Nephron (organoid): ENCODE data around the gene EGFL8.

ENCODE experiments used
- H3K27ac Mint-ChIP-seq, 3 experiments: 2 replicates each; pipeline ENCODE4 v1.8.0; 2020; ENCODE audit warnings: mixed read lengths in 3 of 3, mild to moderate bottlenecking in 2 of 3, moderate library complexity in 1 of 3
- H3K27me3 Mint-ChIP-seq: 2 replicates; pipeline ENCODE4 v1.8.0; 2021; ENCODE audit warnings: low read depth, mild to moderate bottlenecking, moderate library complexity, mixed read lengths
- H3K36me3 Mint-ChIP-seq: 2 replicates; pipeline ENCODE4 v1.8.0; 2020; ENCODE audit warnings: low read depth, mixed read lengths
- H3K4me1 Mint-ChIP-seq: 2 replicates; pipeline ENCODE4 v1.8.0; 2020; ENCODE audit warnings: mixed read lengths
- H3K4me3 Mint-ChIP-seq, 3 experiments: 2 replicates each; pipeline ENCODE4 v1.8.0; 2020; ENCODE audit warnings: mild to moderate bottlenecking in 3 of 3, mixed read lengths in 3 of 3, moderate library complexity in 2 of 3
- H3K9me3 Mint-ChIP-seq: 2 replicates; pipeline ENCODE4 v1.8.0; 2020; ENCODE audit warnings: mixed read lengths
- TF ChIP-seq, protein P1 (sequence below), 3 experiments: fragments of 200-600 bp; sonication (generic); IDR thresholded peaks; one replicate each; pipeline ENCODE4 v1.5.0; 2021; ENCODE audit warnings: antibody characterized with exemption in 3 of 3; ENCODE audit not compliant: unreplicated experiment in 3 of 3

EGFL8 gene

DNA sequence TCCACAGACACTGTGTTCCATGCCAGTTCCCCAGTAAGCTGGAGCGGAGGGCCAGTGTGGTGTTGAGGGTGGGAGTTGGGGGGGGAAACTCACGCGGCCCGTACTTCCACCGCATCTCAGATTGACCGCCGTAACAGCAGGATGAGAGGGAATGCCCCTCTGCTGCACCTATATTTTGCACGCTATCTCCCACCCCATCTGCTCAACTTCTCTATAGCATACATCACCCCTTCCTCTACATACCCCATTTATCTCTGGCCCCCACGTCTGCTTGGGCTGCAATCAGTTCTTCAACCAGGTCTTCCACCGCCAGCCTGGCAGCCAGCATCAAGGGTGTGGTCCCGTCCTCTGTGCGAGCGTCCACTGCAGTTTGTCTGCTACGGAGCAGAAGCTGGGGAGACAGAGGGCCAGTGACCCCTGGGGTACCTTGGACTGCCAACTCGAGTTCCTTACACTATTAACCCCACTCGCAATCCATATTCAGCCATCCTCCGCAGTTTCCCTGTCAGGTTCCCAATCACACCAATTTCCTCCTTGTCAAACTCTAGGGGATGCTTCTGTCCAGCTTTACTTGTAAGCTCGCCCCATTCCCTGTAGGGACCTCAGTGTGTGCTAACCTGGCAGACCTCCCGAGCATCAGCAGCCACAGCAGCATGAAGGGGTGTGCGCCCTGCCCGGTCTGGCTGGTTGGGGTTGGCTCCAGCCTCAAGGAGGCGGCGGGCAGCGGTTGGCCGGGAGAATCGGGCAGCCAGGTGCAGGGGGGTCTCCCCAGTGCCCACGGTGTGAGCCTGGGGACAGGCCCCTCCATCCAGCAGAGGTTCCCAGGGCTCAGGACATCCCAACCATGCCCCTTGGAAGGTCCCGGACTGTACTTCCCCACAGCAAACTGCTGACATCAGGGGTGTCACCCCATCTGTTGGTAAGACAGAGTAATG is 32.6 kb downstream of the EGFL8 start:
- H3K4me3 Mint-ChIP-seq, result peak overlapping the region; percentile 97 to 99 (median 98)
- peaks cover 38% of the 10 kb centered on the region for H3K4me1 Mint-ChIP-seq
- H3K9me3 Mint-ChIP-seq, result no peaks in the 10 kb centered on the region
- peak overlapping the region; percentile 99 to 100 (median 100) for H3K27ac Mint-ChIP-seq
- H3K27me3 Mint-ChIP-seq, result no peaks in the 10 kb centered on the region
- TF ChIP-seq, protein P1, sequence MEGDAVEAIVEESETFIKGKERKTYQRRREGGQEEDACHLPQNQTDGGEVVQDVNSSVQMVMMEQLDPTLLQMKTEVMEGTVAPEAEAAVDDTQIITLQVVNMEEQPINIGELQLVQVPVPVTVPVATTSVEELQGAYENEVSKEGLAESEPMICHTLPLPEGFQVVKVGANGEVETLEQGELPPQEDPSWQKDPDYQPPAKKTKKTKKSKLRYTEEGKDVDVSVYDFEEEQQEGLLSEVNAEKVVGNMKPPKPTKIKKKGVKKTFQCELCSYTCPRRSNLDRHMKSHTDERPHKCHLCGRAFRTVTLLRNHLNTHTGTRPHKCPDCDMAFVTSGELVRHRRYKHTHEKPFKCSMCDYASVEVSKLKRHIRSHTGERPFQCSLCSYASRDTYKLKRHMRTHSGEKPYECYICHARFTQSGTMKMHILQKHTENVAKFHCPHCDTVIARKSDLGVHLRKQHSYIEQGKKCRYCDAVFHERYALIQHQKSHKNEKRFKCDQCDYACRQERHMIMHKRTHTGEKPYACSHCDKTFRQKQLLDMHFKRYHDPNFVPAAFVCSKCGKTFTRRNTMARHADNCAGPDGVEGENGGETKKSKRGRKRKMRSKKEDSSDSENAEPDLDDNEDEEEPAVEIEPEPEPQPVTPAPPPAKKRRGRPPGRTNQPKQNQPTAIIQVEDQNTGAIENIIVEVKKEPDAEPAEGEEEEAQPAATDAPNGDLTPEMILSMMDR (IDR thresholded peaks at IDR 0.05; ENCODE audit: unreplicated experiment in 3 of 3), result no peak
- no peaks in the 10 kb centered on the region for H3K36me3 Mint-ChIP-seq

DNA sequence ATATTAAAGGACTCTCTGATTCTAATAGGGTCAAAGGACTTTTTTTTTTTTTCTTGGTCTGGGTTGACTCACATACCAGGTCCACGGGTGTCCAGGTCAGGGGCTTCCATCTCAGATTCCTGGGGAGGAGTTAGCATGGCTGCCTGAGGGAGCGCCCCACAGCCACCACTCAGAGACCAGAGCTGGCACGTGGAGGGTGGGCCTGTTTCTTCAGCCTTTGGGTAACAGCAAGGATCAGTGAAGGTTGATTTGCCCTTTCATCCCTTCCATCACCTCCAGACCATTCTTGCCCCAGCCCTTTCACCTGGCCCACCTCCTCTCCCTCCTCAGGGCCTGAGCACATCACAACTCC is 33.9 kb downstream of the EGFL8 start:
- Mint-ChIP-seq H3K4me1 (peaks cover 38% of the 10 kb centered on the region), H3K4me3 (peak overlapping the region; percentile 41 to 51 (median 41)), H3K27me3 (no peaks in the 10 kb centered on the region), H3K36me3 (no peaks in the 10 kb centered on the region), H3K9me3 (no peaks in the 10 kb centered on the region), H3K27ac (peak overlapping the region; percentile 22 to 100 (median 99))
- TF ChIP-seq, protein P1 (IDR thresholded peaks at IDR 0.05; ENCODE audit: unreplicated experiment in 3 of 3), result no peak

DNA sequence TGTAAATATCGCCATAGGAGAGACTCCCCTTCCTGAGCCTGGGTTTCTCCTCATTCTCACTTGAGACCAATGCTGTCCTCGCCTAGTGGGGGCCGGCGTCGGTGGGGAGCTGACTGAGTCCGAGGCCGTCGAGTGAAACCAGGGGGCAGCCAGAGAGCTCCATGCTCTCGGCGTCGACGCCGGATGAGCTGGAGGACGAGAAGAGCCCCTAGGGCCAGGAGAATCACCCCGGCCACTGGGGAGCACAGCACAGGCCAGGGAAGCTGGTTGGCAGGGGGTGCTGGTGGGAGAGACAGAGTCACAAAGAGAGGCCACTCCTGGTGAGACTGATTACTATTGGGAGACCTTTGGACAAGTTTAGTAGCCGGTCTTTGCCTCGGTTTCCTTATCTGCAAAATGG is 34.5 kb downstream of the EGFL8 start:
- Mint-ChIP-seq H3K27ac (peak overlapping the region in 2 of 3 experiments; percentile 99 to 100), H3K9me3 (no peaks in the 10 kb centered on the region), H3K4me3 (peak overlapping the region in 2 of 3 experiments; percentile 41 to 51), H3K4me1 (peaks cover 36% of the 10 kb centered on the region), H3K36me3 (no peaks in the 10 kb centered on the region), H3K27me3 (no peaks in the 10 kb centered on the region)
- TF ChIP-seq, protein P1 (IDR thresholded peaks at IDR 0.05; ENCODE audit: unreplicated experiment in 3 of 3), result no peak

DNA sequence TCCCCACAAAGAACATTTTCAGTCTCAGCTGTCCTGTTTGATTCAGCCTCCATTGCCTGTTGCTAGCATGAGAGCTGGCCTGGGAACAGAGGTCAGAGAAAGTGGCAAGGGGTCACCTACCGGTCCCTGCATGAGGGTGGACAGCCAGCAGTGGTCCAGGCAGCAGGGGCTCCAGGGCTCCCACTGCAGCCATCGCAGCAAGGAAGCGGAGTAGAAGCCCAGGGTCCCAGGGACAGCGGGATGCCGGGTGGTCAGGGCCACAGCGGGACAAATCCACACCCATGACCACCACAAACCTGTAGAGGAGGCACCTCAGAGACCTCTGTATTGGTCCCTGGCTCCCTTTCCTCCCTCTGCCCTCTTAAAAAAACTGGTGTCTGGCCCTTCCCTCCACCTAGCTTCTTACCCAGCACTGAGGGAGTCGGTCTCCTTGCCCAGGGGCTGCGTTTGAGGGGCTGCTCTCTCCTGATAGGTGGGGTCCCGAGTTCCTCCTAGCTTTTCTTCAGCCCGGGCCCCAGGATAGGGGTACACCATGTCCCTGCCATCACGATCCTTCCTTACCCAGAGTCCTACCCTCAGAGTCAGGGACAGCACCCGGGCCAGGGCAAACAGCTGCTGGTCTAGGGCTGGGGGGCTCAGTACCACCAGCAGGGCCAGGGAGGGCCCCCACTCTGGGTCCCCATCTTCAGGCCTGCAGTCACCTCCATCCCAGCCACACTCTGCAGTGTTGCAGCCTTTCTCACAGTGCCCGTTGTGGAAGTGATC is 36.5 kb downstream of the EGFL8 start:
- Mint-ChIP-seq H3K9me3 (no peaks in the 10 kb centered on the region), H3K27ac (peak overlapping the region in 1 of 3 experiments; percentile 7), H3K27me3 (peaks cover 11% of the 10 kb centered on the region), H3K36me3 (no peaks in the 10 kb centered on the region), H3K4me3 (no peak overlapping the region), H3K4me1 (peaks cover 26% of the 10 kb centered on the region)
- TF ChIP-seq, protein P1 (IDR thresholded peaks at IDR 0.05; ENCODE audit: unreplicated experiment in 3 of 3), result no peak

DNA sequence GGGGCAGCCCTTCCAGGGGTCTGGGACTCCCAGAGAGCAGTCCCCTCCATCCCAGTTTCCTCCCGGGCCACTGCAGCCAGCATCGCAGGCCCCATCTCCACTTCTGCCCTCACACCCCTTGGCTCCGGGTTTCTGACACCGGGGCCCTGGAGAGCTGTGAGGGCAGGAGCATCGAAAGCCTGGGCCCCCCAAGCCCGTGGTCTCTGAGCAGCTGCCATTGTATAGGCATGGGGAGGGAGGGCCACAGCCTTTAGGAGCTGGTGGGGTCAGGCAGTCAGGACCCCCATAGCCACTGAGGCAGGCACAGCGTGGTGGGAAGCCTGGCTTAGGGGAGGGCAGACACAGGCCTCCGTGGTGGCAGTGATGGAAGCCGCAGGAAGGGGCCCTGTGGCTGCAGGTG is 37.8 kb downstream of the EGFL8 start:
- Mint-ChIP-seq H3K4me1 (peaks cover 18% of the 10 kb centered on the region), H3K4me3 (no peak overlapping the region), H3K9me3 (no peaks in the 10 kb centered on the region), H3K27me3 (peaks cover 14% of the 10 kb centered on the region), H3K36me3 (no peaks in the 10 kb centered on the region), H3K27ac (no peak overlapping the region)
- TF ChIP-seq, protein P1 (IDR thresholded peaks at IDR 0.05; ENCODE audit: unreplicated experiment in 3 of 3), result no peak
